NB4 (cell line): Measurements from ENCODE around the gene POM121.
"Not testable (repeated sequence)": the region's sequence is repeated elsewhere in the genome, so short reads cannot be mapped to it uniquely, and the experiment has no call there.

Experiments used
- MYC ChIP-seq: IDR thresholded peaks from 2 replicates; pipeline ENCODE4 v1.6.1; 2011; ENCODE audit warnings: low read depth, low read length
- TF ChIP-seq, protein P1 (sequence below): IDR thresholded peaks from one replicate; pipeline ENCODE4 v1.5.1; 2012; ENCODE audit warnings: low read depth, low read length

DNA sequence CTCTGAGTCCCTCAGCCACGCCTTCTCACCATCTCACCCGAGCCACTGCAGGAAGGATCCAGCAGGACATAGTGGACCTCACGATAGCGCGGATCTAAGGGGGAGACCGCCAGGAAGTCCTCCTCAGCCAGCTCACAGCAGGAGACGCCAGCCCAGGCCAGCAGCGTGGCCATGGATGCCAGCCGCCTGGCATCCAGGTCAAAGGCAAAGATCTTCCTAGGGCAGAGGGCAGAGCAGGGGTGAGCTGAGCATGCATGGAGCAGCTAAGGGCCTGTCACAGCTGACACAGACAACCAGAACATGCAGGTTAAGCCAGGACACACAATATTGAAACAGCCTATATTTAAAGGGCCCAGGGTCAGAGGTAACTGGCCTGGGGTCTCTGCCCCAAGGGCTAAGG is 24.4 kb downstream of the POM121 start:
- TF ChIP-seq, protein P1, sequence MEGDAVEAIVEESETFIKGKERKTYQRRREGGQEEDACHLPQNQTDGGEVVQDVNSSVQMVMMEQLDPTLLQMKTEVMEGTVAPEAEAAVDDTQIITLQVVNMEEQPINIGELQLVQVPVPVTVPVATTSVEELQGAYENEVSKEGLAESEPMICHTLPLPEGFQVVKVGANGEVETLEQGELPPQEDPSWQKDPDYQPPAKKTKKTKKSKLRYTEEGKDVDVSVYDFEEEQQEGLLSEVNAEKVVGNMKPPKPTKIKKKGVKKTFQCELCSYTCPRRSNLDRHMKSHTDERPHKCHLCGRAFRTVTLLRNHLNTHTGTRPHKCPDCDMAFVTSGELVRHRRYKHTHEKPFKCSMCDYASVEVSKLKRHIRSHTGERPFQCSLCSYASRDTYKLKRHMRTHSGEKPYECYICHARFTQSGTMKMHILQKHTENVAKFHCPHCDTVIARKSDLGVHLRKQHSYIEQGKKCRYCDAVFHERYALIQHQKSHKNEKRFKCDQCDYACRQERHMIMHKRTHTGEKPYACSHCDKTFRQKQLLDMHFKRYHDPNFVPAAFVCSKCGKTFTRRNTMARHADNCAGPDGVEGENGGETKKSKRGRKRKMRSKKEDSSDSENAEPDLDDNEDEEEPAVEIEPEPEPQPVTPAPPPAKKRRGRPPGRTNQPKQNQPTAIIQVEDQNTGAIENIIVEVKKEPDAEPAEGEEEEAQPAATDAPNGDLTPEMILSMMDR, result not testable (repeated sequence)
- not testable (repeated sequence) for TF ChIP-seq MYC
